ENCODE data around the gene AQP3. TPM values are rescaled to one million over a fixed set of nuclear protein-coding genes. Genes with fewer than 3 reads are reported as not detected.

The AQP3 gene
- total and polyA plus RNA-seq, 2 of the 13 experiments (the other 11 are each of a cell fraction or from before 2014, with no cell fraction given): 1.4 to 5.5 TPM

DNA sequence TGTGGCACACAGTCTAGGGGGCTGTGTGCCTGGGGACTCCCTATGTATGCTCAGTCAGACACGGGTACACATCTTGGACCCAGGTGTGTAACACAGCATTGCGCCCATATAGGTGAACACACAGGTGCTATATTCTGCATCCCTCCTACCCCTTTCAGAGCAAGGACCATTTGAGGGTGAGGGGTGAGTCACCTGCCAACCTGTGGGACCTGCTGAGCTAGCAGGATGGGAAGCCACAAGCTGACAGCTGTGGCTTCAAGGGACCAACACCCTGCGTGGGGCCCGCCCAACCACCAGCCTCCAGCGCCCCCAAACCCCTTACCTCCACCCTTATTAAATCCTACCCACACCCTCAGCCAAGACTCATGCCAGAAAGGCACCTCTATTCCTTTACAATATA lies 30.4 kb downstream of the AQP3 start (continued):
- TF ChIP-seq FOXP1 (IDR thresholded peaks at IDR 0.05) (no peak), FOXP1 (CRISPR knock-in tag; IDR thresholded peaks at IDR 0.05) (no peak), RBAK (CRISPR knock-in tag; IDR thresholded peaks at IDR 0.05) (no peak)

DNA sequence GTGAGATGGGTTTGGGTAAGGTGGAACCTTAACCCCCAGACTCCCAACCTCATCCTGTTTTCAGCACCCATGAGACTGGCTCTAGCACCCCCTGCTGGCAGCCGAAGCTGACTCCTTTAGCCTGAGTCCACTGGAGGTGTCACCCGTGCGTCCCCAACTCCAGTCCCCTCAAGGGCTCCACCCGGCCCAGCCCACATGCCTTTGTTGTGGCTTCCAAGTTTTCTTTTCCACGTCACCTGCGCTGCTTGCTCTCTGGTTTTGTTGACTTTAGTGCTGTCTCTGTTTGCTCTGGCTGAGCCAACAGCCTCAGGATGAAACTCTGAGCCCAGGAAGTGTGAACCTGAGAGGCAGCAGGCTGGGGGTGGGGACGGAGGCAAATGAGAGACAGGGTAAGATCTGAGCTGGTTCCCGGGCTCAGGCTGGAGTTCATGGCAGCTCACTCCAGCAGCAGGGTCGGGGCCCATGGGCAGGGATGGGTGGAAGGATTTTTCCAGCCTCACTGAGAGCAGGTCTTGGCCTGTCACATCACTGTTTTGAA lies 31.8 kb downstream of the AQP3 start:
- peak; percentile 99 for FAIRE-seq
- peak overlapping the region in 1 of 3 experiments; percentile 42; a peak in 1 of 6 replicates for H3K4me3 ChIP-seq (replicated peaks in 1 of 3; ENCODE audit: insufficient read depth in 1 of 3, low read depth in 2 of 3, low read length in 3 of 3)
- no peak overlapping the region for H3K9ac ChIP-seq (ENCODE audit: insufficient read depth, low read depth, low read length)
- peaks cover 59% of the 10 kb centered on the region for H3K4me1 ChIP-seq (ENCODE audit: insufficient read depth, low read length)
- in situ Hi-C loops (cut with HindIII; ENCODE audit: extremely low pct_ligation_motif_present, low pct_unique_long_range_greater_than_20kb) (no loop called here), intact Hi-C loops (cut with micrococcal nuclease; ENCODE audit: unreplicated experiment) (loop anchor here (2.0 to 5.0 kb wide), 2 partner anchors 37 to 52 kb away; no protein-coding TSS in a partner anchor)
- H3K4me2 ChIP-seq (ENCODE audit: low read depth, low read length): peak overlapping the region; percentile 51
- no peaks in the 10 kb centered on the region for H3K9me3 ChIP-seq (ENCODE audit: low read length)
- no peaks in the 10 kb centered on the region for H3K79me2 ChIP-seq (ENCODE audit: insufficient read depth, low read length)
- 0% methylated on average over 9 of the region's 9 CpGs for WGBS (ENCODE audit: low lambda C conversion rate)
- H2AFZ ChIP-seq (ENCODE audit: low read length): no peak overlapping the region
- no peaks in the 10 kb centered on the region for H3K36me3 ChIP-seq (replicated peaks in 1 of 2; ENCODE audit: control insufficient read depth in 1 of 2, insufficient read depth in 2 of 2, low read length in 2 of 2)
- peaks cover 3 to 62% of the 10 kb centered on the region in 2 experiments; a peak in 4 of 5 replicates for H3K27me3 ChIP-seq (ENCODE audit: control insufficient read depth in 1 of 2, insufficient read depth in 2 of 2, low read length in 2 of 2)
- ChIA-PET POLR2A (interaction anchor here (0.8 to 3.0 kb wide), 15 partner anchors 8 to 151 kb away, joined by 3 to 18 read pairs (median 6); partner anchors contain the start of genes AQP3, BAG1, CHMP5 and NFX1), CTCF (ENCODE audit: low intra/inter-chr PET ratio, low total read pairs) (interaction anchor here (1.7 to 1.8 kb wide), 2 partner anchors 12 to 41 kb away, joined by 5 to 12 read pairs; no protein-coding TSS in a partner anchor)
- no peaks in the 10 kb centered on the region for H4K20me1 ChIP-seq (ENCODE audit: insufficient read depth, low read length)
- no peak overlapping the region for H3K27ac ChIP-seq (ENCODE audit: extremely low read length, insufficient read depth, low read length)
- peak; percentile 95 for ATAC-seq
- DNase-seq (ENCODE audit: low spot score): peak; percentile 99
- no TSS peak for BruUV-seq (replicated peaks)
- TF ChIP-seq STAG1 (CRISPR knock-in tag; IDR thresholded peaks at IDR 0.05): peak; percentile 63
- TF ChIP-seq, protein P1, sequence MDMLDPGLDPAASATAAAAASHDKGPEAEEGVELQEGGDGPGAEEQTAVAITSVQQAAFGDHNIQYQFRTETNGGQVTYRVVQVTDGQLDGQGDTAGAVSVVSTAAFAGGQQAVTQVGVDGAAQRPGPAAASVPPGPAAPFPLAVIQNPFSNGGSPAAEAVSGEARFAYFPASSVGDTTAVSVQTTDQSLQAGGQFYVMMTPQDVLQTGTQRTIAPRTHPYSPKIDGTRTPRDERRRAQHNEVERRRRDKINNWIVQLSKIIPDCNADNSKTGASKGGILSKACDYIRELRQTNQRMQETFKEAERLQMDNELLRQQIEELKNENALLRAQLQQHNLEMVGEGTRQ (IDR thresholded peaks at IDR 0.05; ENCODE audit: low read depth, low read length): no peak
- TF ChIP-seq, protein P1 (CRISPR knock-in tag; IDR thresholded peaks at IDR 0.05; ENCODE audit: borderline replicate concordance): no peak; the same call in 1 of the 2 replicates
- 0 out of 2 replicates have a peak, but pooled peaks have one; percentile 48 for TF ChIP-seq SMYD3 (CRISPR knock-in tag; IDR thresholded peaks at IDR 0.05)
- peak; percentile 90 for TF ChIP-seq FOXP1 (IDR thresholded peaks at IDR 0.05)
- TF ChIP-seq FOXP1 (CRISPR knock-in tag; IDR thresholded peaks at IDR 0.05): peak; percentile 98
- TF ChIP-seq FOXO1 (CRISPR knock-in tag; IDR thresholded peaks at IDR 0.05): peak; percentile 95
- no peak for TF ChIP-seq ZNF225 (CRISPR knock-in tag; IDR thresholded peaks at IDR 0.05)
- no peak for TF ChIP-seq SYNCRIP (IDR thresholded peaks at IDR 0.05; ENCODE audit: insufficient read depth, low read depth, low read length)
- no peak for TF ChIP-seq ARID2 (CRISPR knock-in tag; IDR thresholded peaks at IDR 0.05; ENCODE audit: borderline replicate concordance)
- TF ChIP-seq GZF1 (CRISPR knock-in tag; IDR thresholded peaks at IDR 0.05): no peak
- 0 out of 2 replicates have a peak, but pooled peaks have one; percentile 73 for TF ChIP-seq FOXC1 (CRISPR knock-in tag; IDR thresholded peaks at IDR 0.05; ENCODE audit: borderline replicate concordance)
- peak; percentile 99 for TF ChIP-seq HDAC2 (CRISPR knock-in tag; IDR thresholded peaks at IDR 0.05)
- peak; percentile 91 for TF ChIP-seq XRCC5 (optimal IDR thresholded peaks at IDR 0.05; ENCODE audit: low read length)
- TF ChIP-seq CHD2 (IDR thresholded peaks at IDR 0.05; ENCODE audit: low read depth, low read length): no peak
- TF ChIP-seq NR2F6 (IDR thresholded peaks at IDR 0.05): peak; percentile 90
- peak; percentile 93 for TF ChIP-seq NR2F6 (CRISPR knock-in tag; IDR thresholded peaks at IDR 0.05)
- peak; percentile 91 for TF ChIP-seq TCF7L2 (IDR thresholded peaks at IDR 0.05; ENCODE audit: low read depth, low read length)
- TF ChIP-seq KLF9 (CRISPR knock-in tag; IDR thresholded peaks at IDR 0.05; ENCODE audit: low read depth): 0 out of 2 replicates have a peak, but pooled peaks have one; percentile 65
- TF ChIP-seq GATAD2A (CRISPR knock-in tag; IDR thresholded peaks at IDR 0.05): peak; percentile 98
- no peak for TF ChIP-seq RFX5 (IDR thresholded peaks at IDR 0.05; ENCODE audit: low read depth, low read length)
- TF ChIP-seq MIXL1 (CRISPR knock-in tag; IDR thresholded peaks at IDR 0.05): peak; percentile 95
- peak; percentile 88; the same call in 1 of the 2 replicates for TF ChIP-seq YEATS2 (CRISPR knock-in tag; IDR thresholded peaks at IDR 0.05; ENCODE audit: borderline replicate concordance)
- peak; percentile 99 for TF ChIP-seq HMG20B (CRISPR knock-in tag; conservative IDR thresholded peaks at IDR 0.05)
- TF ChIP-seq DMAP1 (CRISPR knock-in tag; IDR thresholded peaks at IDR 0.05): peak; percentile 79; the same call in 1 of the 2 replicates

All from HepG2 (cell line).